ENCODE measurements around the gene PRKN.

DNA sequence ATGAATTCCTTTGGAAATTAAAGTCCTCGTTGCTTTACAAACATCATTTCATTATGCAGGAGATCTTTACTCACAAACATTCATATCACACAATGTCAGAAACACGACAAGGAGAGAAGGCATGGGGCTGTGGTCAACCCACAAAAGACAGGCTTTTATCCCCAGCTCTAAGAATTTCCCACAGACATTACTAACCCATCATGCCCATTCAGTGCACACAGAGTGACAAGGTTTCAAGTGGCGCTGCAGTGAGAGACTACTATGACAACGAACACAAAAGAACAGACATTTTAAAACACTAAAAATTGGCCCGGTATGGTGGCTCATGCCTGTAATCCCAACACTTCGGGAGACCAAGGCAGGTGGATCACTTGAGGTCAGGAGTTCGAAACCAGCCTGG is 873.9 kb downstream of the PRKN start:
- TF ChIP-seq, protein P1, sequence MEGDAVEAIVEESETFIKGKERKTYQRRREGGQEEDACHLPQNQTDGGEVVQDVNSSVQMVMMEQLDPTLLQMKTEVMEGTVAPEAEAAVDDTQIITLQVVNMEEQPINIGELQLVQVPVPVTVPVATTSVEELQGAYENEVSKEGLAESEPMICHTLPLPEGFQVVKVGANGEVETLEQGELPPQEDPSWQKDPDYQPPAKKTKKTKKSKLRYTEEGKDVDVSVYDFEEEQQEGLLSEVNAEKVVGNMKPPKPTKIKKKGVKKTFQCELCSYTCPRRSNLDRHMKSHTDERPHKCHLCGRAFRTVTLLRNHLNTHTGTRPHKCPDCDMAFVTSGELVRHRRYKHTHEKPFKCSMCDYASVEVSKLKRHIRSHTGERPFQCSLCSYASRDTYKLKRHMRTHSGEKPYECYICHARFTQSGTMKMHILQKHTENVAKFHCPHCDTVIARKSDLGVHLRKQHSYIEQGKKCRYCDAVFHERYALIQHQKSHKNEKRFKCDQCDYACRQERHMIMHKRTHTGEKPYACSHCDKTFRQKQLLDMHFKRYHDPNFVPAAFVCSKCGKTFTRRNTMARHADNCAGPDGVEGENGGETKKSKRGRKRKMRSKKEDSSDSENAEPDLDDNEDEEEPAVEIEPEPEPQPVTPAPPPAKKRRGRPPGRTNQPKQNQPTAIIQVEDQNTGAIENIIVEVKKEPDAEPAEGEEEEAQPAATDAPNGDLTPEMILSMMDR (IDR thresholded peaks at IDR 0.05), result no peak
- no peak for TF ChIP-seq POLR2A (IDR thresholded peaks at IDR 0.05)

Data from thyroid gland (tissue), 4 donors.